Activated CD8-positive, alpha-beta memory T cell treated with anti-CD3 and anti-CD28 coated beads, Interleukin-2, amount 50 U/mL, for 1 hour (primary cell): ENCODE data around the gene LRTM1.

Source experiments
- DNase-seq: peaks from one replicate; pipeline ENCODE4 v3.0.0-alpha.2; 2020; ENCODE audit errors: extremely low read depth

LRTM1 gene

DNA sequence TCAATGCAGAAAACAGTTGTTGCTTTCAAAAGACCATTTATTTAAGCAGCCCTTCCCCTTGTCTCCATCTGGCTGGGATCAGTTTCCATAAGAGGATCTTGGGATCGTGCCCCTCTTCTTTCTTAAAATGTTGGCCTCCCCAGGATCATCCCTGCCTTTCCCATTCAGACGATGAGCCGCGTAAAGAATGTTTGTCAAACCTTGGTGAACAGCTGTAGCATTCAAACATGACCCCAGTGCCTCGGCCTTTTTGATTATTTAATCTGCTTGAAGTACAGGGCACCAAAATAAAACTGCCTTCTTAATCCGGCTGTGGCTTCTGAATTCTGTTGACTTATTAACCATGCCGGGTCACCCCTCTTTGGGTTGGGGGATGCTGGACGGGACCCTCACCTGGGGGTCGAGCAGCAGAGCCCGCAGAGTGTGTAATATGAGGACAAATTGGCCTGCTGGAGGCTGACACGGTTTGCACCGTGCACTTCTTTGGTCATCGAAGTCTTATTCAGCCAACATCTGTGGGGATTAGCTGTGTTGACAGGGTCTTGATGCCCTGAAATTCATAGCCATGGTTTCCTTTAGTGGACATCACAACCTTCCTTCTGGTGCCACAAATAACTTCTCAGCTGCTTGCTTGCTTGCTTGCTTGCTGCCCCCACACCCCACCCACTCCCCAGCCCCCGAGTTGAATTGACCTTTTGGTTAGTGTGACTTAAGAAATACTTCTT lies at the start of gene LRTM1:
Gene LRTM1 (minus strand): TSS at position 14 of the 725 bp plus-strand sequence. CDS start 148 bp downstream, outside the sequence.
- no peak for DNase-seq

DNA sequence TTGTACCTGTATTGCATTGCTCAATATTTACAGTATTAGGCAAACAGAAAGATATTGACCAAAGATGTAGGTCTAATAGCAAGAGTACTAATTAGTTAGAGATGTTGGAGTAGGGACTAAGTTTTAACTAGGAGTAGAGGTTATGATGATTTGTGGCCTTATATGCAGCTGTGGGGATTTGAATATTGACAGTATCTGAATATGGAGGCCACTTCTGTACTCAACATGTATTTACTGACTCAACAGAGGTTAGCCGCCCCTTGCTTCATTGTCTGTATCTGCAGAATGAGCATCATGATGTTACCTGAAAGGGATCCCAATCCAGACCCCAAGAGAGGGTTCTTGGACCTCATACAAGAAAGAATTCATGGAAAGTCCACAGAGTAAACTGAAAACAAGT lies 49.6 kb upstream of the LRTM1 start:
- no peak for DNase-seq

DNA sequence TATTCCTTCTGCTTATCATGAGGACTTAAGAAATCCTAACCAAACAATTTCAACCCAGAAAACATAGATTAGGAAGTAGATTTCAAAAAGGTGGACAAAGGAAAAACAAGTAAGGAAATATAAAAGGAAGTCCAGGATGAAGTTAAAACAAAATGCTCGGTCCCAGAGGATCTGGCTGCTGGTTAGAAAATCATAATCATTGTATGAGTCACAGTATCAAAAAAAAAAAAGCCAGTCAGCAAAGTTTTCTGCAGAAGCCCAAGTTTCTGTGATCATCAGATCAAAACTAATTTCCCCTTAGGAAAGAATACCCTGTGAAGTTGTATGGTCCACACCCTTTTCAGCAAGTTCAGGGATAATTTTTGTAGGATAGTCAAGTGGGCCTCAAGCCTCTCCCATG lies 43.0 kb upstream of the LRTM1 start:
- DNase-seq = no peak

DNA sequence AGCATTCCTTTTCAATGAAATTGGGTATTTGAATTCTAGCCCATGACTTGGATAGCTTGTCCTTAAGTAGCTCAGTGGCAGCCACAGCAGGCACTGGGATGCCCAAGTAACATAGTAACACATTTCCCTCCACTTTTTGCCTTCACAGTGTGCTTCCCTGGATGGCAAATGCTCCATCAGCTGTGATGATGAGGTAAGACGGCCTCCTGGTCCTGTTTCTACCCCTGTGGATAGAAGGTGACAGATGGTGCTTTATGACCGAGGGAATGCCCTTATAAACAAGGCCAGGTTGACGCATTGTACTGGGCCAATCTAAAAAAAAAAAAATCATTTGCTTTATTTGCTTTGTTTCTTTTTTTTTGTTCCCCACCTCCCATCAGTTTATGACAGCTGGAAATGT lies 41.8 kb upstream of the LRTM1 start:
- no peak for DNase-seq

DNA sequence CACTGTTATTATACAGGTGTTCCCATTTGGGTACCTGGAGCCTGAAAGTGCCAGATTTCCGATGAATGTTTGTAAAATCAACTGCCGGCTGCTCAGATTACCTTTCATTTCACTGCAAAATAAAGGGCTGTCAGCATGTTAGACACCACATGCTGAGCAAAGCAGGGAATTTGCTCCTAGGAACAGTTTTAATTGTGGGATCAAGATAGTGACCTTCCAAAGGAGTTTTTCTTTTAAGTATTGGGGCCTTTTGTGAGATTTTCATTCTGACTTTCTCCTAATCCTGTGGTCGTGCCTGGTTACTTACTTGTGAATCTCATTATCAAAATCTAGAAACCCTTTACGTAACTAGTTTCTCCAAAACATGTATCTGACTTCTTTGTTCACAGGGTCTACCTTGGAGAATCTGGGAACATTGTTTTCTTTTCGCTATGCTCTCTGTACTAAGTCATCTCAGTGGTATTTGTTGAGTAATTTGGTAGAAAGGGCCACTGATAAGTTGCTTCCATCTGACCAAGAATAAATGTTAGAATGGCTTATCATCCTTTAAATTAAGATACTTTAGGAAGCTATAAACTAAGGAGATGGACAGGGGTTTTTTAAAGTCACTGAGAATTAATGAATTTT lies 40.8 kb upstream of the LRTM1 start:
- DNase-seq = no peak

DNA sequence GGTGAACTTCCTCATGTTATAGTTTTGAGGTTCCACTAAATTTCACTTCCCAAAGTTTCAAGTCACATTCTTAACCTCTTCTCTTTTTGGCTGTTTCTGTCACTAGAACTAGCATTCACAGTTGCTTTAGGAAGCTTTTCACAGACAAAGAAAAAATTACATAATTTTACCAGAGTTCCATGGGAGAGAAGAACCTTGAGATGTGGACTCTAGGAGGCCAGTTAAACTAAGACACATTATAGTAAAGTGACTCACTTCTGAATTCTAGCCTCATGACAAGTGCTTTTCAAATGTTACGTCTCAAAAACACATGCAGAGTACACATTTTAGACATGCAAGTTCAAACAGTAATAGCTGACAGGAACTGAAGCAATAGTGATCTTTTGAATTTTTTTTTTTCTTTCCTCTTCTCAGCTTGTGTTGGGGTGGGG lies 39.9 kb upstream of the LRTM1 start:
- no peak for DNase-seq

DNA sequence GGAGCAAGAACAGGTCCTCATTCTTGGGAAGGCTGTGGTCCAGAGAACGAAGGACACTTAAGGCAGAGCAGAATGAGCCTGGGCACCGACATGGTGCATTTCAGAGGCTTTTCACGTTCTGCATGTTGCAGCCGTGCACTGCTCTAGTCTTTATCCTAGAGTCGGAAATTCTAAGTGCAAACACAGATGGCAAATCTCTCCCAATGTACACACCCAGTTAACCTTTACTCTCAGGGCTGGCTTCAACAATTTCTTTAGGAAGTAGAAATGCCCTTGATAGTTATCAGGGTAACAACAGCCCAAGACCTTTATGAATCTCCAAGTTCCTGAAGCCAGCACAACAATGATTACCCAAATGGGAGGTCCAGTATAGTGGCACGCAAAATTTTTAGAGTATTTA lies 39.1 kb upstream of the LRTM1 start:
- DNase-seq = no peak

DNA sequence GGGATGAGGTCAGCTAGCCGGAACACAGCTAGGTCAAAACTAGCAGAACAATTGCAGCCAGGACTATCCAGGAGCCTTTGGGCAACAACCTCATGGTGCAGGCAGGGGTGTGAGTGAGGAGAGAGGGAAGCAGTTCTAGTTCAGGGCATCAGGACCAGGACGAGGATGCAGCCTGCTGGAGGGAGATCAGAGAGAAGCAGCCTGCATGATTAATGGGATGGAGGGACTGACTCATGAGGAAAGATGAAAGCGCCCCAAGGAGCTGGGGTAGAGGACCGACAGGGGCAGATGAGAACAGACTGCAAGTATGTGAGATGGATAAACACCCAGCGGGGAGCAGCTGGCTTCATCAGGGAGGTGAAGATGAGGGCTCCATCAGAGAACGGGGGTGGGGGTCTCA lies 37.9 kb upstream of the LRTM1 start:
- DNase-seq = no peak

DNA sequence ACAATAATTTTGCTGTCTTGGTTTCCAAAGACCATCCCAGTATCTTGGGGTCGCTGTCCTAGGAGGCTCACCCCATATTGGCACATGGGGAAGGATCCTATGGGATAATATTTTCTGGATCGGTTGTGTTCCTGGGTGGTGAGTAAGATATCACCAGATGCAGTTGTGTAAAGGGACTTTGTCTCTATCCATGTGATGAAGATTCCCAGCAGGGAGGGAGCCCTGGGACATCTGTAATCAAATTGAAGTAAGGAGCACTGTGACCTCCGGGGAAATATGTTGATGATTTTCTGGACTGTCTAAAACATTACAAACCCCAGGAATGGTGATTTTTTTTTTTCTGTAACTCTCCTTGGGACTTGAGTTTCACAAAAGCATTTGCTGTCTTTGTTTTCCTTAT lies 36.2 kb upstream of the LRTM1 start:
- DNase-seq = no peak

DNA sequence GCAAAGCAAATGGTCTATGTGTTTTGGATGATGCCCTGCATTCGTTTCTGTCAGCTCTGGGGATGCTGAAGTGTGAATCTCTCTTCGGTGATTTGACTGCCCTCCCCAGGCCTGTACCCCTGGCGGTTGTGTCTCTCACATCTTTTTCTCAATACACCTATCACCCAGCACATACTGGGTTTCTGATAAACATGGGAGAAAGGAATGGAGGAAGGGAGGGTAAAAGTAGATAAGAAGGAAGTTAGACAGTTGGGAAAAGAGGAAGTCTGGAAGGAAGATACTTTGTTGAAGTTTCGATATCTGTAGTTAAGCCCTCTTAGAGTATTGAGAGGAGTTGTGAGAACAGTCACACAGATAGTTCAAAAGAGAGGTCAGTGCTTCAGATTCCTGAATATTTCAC lies 35.8 kb upstream of the LRTM1 start:
- no peak for DNase-seq

DNA sequence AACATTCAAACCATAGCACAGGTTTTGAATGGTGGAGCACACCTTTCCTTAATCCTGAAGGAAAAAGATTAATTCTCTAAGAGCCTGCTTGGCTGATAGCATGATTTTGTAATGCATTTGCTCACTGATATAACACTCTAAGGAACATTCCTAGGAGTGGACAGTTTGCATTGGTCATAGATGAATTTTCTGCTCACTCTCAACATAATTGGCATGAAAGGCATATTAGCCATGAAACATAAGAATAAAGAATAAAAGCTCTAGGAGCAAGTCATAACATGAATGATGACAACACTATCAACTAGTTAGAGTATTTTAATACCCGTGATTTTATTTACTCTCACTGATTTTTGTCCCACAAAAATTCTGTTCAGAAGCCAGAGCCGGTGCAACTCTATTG lies 34.3 kb upstream of the LRTM1 start:
- DNase-seq = no peak

DNA sequence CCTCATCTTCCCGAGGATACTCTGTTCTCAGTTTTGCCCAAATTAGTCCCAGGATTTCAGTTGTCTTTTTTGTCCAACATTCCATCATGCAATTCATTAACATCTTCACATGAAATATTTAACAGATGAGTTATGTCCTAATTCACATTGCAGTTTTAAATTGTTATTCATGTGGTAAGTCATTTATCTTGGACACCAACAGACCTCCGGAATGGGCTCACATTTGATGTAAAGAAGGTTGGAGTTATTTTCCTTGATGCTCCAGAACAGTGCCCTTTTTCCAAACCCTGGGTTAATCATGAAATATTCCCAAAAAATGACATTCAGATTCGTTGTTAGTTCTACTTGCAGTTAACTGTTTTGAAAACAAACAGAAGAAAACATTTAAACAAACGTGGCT lies 32.8 kb upstream of the LRTM1 start:
- DNase-seq = no peak

DNA sequence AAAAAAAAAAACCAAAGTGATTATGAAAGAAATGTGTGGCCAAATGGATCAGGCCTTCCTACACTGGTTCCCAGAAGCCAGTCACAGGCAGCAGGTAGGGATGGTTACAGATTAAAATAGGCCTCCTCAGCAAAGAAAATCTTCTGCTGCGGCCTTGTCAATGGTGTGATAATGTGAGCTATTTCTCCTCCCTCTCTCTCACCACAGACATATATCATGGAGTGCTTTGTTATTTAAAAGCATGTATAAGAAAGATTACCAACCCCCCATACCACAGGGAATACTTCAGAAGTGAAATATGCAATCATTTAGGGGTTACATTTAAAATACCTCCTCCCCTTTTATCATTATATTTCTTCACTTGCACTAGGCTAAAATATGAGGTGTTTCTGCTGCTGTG lies 32.2 kb upstream of the LRTM1 start:
- DNase-seq = no peak

DNA sequence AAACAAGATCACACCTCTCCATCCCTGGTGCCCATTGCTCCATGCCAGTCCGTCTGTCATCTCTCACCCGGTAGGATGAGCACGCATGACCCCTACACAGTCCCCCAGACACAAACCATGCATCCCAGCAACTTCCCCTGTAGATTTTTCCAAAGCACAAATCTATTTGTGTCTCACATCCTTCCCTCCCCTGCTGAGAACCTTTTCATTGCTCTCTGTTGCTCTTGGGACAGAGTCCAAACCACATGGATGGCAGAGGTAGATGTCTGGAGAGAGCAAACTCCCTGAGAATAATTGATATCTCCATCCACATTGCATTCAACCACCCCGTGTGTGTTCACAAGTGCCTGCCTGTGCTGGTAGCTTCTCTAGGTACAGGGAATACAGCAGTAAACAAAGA lies 29.9 kb upstream of the LRTM1 start:
- DNase-seq = no peak

DNA sequence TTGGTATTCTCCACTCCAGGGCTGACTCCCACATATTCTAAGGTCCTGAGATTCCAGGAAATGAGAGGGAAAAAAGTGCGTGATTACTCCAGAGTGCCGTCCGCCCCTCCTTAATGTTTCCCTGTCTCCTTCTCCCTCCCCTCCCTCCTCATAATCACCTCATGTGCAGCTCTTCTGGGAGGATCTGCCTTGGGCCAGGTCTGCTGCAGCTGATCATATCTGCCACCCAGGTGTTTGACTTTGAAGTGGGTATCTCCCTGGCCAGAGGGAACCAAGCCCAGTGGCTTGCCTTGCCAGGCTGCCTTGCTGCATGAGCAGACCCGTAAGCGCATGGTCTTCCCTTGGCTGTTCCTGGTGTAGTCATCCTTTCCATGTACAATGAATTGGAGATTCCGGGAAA lies 28.1 kb upstream of the LRTM1 start:
- DNase-seq = no peak

DNA sequence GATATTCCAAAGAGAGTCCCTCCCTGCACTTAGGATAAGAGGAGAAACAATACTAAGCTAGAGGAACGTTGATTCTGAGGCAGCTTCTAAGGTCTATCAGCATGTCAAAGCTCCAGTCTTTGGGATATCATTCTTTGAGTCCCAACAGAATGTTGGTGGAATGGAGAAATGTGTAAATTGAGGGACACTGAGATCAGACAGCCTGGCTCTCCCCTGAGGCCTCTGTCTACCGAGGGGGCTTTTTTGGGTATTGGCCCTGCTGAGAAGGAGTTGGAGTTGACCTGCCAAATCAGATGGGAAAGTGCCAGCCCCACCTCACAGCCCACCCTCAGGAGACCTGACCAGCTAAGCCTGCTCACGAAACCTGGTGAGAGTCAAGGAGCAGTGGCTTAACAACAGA lies 27.6 kb upstream of the LRTM1 start:
- no peak for DNase-seq

DNA sequence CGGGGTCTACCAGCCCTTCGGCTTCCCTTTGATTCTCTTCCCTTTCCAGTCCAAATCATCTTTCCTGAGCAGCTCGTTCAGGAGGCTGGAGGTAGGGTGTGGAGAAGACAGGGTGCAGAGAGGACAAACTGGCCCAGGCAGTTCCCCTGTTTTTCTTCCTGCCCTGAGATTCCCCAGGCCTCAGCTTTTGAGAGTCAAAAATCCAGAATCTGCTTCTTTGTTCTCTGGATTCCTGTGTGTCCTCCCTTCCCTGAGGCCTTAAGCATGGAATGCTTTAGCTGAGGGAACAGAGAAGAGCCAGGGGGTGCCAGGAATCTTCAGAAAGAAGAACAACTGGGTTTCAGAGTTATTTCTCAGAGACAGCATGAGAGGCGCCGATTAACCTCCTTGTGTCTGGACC lies 26.7 kb upstream of the LRTM1 start:
- DNase-seq = no peak

DNA sequence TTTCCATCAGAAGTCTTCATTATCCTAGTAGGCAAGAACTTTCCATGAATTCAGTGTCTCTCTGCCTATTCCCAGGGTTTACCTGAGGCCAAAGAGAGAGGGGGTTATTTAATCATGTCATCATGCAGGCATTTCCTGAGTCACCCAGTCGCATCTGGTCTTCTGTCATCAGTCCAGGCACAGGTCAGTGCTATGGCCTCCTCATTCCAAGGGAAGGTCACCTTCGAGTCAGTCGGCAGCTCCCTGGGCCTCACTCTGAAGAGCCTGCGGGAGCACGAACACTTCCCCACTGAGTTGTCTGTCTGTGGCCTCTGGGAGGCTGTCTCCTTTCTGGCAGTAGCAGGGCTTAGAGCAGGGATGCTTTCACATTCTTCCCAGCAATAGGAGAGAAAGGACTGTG lies 26.2 kb upstream of the LRTM1 start:
- no peak for DNase-seq

DNA sequence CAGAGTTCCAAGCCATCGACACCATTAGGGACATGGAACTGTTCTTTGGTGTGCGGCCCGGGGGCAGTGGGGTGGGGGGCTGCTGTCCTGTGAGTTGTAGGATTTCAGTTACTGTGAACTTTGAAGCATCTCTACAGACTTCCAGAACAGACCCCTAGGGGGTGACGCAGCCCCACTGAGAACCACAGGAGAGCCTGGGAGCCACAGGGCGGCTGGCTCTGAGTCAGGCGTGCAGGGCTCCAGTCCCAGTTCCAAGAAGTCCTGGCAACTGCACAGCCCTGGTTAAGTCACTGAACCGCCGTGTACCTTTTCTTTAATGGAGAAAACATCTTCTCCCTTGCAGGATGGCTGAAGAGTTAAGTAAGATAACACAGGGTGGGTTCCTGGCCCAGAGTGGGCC lies 23.5 kb upstream of the LRTM1 start:
- no peak for DNase-seq

DNA sequence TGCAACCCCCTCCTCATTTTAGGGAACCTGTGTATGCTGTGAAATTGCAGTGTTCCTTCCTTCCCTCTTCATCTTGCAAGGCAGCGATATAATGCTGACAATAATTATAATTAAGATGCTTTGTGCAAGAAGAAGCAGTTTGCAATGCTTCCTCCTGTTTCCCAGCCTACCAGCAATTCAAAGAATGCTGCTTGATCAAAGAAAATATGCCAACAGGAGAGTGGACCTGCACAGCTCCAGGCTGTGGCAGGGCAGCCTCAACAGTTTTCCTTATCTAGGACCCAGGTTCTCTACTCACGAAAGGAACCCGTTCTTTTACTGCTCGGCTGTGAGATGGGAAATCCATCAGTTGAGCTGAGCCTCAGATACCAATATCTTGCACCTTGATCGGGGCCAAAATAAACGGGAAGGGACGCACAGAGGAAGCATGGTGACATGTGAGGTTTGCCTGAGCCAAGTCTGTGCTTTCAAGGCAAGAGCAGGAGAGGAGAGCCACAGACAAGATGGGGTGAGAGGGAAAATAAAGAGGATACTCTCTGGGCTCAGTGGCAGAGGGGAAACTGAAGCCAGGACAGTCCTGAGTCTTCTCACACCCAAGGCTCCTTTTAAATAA lies 22.6 kb upstream of the LRTM1 start:
- no peak for DNase-seq

DNA sequence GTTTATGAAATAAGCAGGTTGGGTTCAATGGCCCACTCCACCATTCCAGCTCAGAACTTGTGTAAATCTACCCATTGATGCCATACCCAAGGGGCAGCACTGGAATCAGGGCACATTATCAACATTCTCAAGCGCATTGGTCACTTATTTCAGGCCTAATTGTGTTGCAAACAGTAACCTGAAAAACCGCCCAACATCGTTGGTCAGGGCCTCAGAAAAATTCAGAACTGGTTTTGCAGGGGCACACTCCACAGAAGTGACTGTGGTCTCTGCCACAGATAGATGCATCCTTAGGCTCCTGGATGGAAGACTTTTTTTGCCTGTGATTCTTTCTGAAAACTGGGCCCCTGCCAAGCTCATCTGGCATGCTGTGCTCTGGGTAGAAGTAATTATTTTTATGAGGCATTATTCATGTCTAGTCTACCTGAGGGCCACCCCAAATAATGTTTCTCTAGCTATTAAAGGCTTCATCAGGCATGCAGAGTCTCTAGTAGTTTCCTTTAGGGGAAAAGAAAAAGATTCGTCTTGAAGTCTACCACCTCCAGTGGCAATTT lies 21.7 kb upstream of the LRTM1 start:
- DNase-seq = no peak

DNA sequence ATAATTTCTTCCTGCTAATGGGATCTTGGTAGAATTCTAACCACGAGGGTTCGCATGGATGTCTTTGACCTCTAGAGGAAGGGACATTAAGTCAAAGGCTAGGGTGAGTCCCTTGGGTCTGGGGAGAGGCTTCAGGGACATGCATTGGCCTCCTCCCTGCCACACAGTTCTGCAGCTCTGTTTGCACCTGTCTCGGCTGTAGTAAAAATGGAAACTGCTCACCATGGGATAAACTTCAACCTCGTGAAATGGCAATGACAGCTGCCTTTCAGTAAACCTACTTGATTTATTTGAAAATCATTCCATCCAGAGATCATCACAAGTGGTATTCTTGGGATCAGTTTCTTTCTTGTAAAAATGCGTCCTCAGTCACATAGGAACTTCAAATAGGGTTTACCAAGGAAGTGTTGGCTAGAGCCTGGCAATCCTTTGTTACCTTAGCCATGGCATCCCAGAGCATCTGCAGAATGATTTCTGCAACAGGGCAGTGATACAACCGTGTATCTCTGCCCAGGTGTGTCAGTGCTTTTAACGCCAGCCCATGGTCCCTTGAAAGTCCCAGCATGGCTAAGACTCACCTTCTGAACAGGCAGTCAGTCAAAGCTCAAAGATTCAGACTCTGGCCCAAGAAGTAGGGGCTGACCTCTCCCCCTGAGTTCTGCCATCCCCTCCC lies 14.0 kb upstream of the LRTM1 start:
- DNase-seq = no peak

DNA sequence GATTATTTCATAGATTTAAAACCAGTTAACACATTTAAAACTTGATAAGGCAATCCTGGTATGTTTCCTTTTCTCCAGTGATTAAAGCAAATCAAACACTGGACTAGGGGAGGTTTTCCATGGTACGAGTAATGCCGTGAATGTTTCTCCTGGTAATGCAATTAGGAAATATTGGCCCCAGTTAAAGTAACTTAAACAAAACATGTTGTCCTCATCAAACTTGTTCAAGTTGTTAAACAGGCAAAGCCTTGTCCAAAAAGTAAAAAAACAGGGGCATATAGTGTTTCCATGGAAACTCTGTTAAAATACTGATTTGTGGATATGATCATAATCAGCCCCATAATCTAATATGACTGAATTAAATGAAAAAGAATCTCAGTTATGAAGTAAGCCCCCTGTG lies 13.1 kb upstream of the LRTM1 start:
- no peak for DNase-seq
